Left ventricle myocardium inferior (tissue), 1 donor: Measurements from ENCODE around the gene SLC25A24. TPM values are rescaled to one million over a fixed set of nuclear protein-coding genes. Genes with fewer than 3 reads are reported as not detected.
"Not testable (repeated sequence)": the region's sequence is repeated elsewhere in the genome, so short reads cannot be mapped to it uniquely, and the experiment has no call there.

Experiments
- DNase-seq: peaks from one replicate; pipeline ENCODE4 v3.0.0-alpha.2; 2020
- H3K27ac ChIP-seq: fragments of 200-600 bp; replicated peaks from 2 replicates; pipeline ENCODE4 v1.8.0; 2021
- H3K27me3 ChIP-seq: fragments of 200-600 bp; 2 replicates; pipeline ENCODE4 v1.8.0; 2021; ENCODE audit warnings: low read depth
- H3K36me3 ChIP-seq: fragments of 200-600 bp; 2 replicates; pipeline ENCODE4 v1.8.0; 2021
- H3K4me1 ChIP-seq: fragments of 200-600 bp; 2 replicates; pipeline ENCODE4 v1.8.0; 2021
- H3K4me3 ChIP-seq: fragments of 200-600 bp; 2 replicates; pipeline ENCODE4 v1.8.0; 2021; ENCODE audit warnings: mild to moderate bottlenecking, moderate library complexity
- H3K9me3 ChIP-seq: fragments of 200-600 bp; replicated peaks from 2 replicates; pipeline ENCODE4 v1.8.0; 2021
- CTCF ChIP-seq: fragments of 200-600 bp; IDR thresholded peaks from 2 replicates; pipeline ENCODE4 v1.8.0; 2021; ENCODE audit warnings: antibody characterized with exemption, mild to moderate bottlenecking, borderline replicate concordance
- intact Hi-C: fragments of 100-400 bp; cut with micrococcal nuclease; formaldehyde crosslinking; loops from one replicate; pipeline ENCODE4 v1.11.0; 2022
- total RNA-seq: library from RNA; stranded (reverse); fragmentation: NEBNext Ultra II Directional; extraction: Animal tissue kit (Norgen Biotek cat#: 25700); gene quantifications from one replicate; pipeline ENCODE4 v1.2.1, GENCODE V29; 2021
- donor health status: DM: no; HTN: yes; CAD: no; lungs with severe emphysema.

SLC25A24 gene
- total RNA-seq, 1 donor from 2014 or later, result 13.9 TPM

GRCh38 chr1:108214641-108215465 lies 14.7 kb upstream of the SLC25A24 start:
- H3K9me3 ChIP-seq, H3K4me3 ChIP-seq, H3K36me3 ChIP-seq, H3K4me1 ChIP-seq, H3K27ac ChIP-seq, DNase-seq, intact Hi-C loops: not testable (repeated sequence)
- H3K27me3 ChIP-seq, result peaks cover 30% of the 10 kb centered on the region
- TF ChIP-seq CTCF, result peak; percentile 75

- Histone ChIP-seq H3K36me3 (no peaks in the 10 kb centered on the region), H3K9me3 (no peaks in the 10 kb centered on the region), H3K4me3 (no peak overlapping the region), H3K27ac (no peak overlapping the region), H3K27me3 (peaks cover 49% of the 10 kb centered on the region), H3K4me1 (no peaks in the 10 kb centered on the region)
- TF ChIP-seq CTCF, result no peak
- DNase-seq, result no peak
- intact Hi-C loops, result no loop called here
These were observed 10.9 kb upstream of the SLC25A24 start for GRCh38 chr1:108211014-108211413.

GRCh38 chr1:108209456-108210108 lies 9.4 kb upstream of the SLC25A24 start:
- Histone ChIP-seq H3K27ac (no peak overlapping the region), H3K9me3 (peaks cover 3% of the 10 kb centered on the region)

GRCh38 chr1:108208724-108209446 lies 8.7 kb upstream of the SLC25A24 start:
- intact Hi-C loops, result no loop called here
- H3K27ac ChIP-seq, result no peak overlapping the region
- peaks cover 5% of the 10 kb centered on the region for H3K9me3 ChIP-seq
- TF ChIP-seq CTCF, result no peak
- peaks cover 49% of the 10 kb centered on the region for H3K27me3 ChIP-seq
- H3K4me3 ChIP-seq, result no peak overlapping the region
- H3K4me1 ChIP-seq, result no peaks in the 10 kb centered on the region
- H3K36me3 ChIP-seq, result no peaks in the 10 kb centered on the region
- DNase-seq, result no peak

More at GRCh38 chr1:108209456-108210108, 9.4 kb upstream of the SLC25A24 start:
- H3K4me3 ChIP-seq, result no peak overlapping the region
- H3K4me1 ChIP-seq, result no peaks in the 10 kb centered on the region
- no peak for DNase-seq
- no peaks in the 10 kb centered on the region for H3K36me3 ChIP-seq
- TF ChIP-seq CTCF, result no peak
- intact Hi-C loops, result no loop called here
- peaks cover 49% of the 10 kb centered on the region for H3K27me3 ChIP-seq

GRCh38 chr1:108203582-108203981 lies 3.4 kb upstream of the SLC25A24 start:
- H3K36me3 ChIP-seq, intact Hi-C loops, H3K4me3 ChIP-seq, H3K27me3 ChIP-seq, H3K27ac ChIP-seq, H3K9me3 ChIP-seq, DNase-seq: not testable (repeated sequence)
- peaks cover 25% of the 10 kb centered on the region for H3K4me1 ChIP-seq
